Cardiac septum (tissue), 1 donor: Measurements from ENCODE around the gene ONECUT3. TPM values are rescaled to one million over a fixed set of nuclear protein-coding genes. Genes with fewer than 3 reads are reported as not detected.
"Not testable (repeated sequence)": the region's sequence is repeated elsewhere in the genome, so short reads cannot be mapped to it uniquely, and the experiment has no call there.

Source experiments
- DNase-seq: peaks from one replicate; pipeline ENCODE4 v3.0.0-alpha.2; 2020; ENCODE audit warnings: low spot score
- intact Hi-C: fragments of 100-400 bp; cut with DNase I; formaldehyde crosslinking; loops from one replicate; pipeline ENCODE4 v1.14.0; 2022
- total RNA-seq: library from RNA; stranded (reverse); fragmentation: NEBNext Ultra II Directional; extraction: Animal tissue kit (Norgen Biotek cat#: 25700); gene quantifications from one replicate; pipeline ENCODE4 v1.2.1, GENCODE V29; 2021
- donor health status: DM: no; HTN: no; CAD: no.

The ONECUT3 gene
- total RNA-seq, 1 donor from 2014 or later, result not detected

- intact Hi-C loops, result no loop called here
- no peak for DNase-seq
Measured at GRCh38 chr19:1754018-1754635, 821 bp downstream of the ONECUT3 start.

GRCh38 chr19:1754636-1755466, 1.5 kb downstream of the ONECUT3 start:
- no peak for DNase-seq
- intact Hi-C loops, result no loop called here

- intact Hi-C loops, result no loop called here
- DNase-seq, result no peak
Measured at GRCh38 chr19:1755467-1756171, 2.3 kb downstream of the ONECUT3 start.

GRCh38 chr19:1756264-1756663, 3.0 kb downstream of the ONECUT3 start:
- intact Hi-C loops, result no loop called here
- no peak for DNase-seq

GRCh38 chr19:1756705-1757465, 3.6 kb downstream of the ONECUT3 start:
- no peak for DNase-seq
- intact Hi-C loops, result no loop called here

GRCh38 chr19:1757468-1758230, 4.3 kb downstream of the ONECUT3 start:
- intact Hi-C loops, result no loop called here
- DNase-seq, result no peak

- intact Hi-C loops, result no loop called here
- DNase-seq, result no peak
Measured at GRCh38 chr19:1758231-1758577, 4.9 kb downstream of the ONECUT3 start.

- DNase-seq, result no peak
Measured at GRCh38 chr19:1758959-1759903, 5.9 kb downstream of the ONECUT3 start.

GRCh38 chr19:1760020-1760419, 6.7 kb downstream of the ONECUT3 start:
- intact Hi-C loops, result no loop called here
- DNase-seq, result no peak

More at GRCh38 chr19:1758959-1759903, 5.9 kb downstream of the ONECUT3 start:
- intact Hi-C loops, result no loop called here

GRCh38 chr19:1760786-1761527, 7.7 kb downstream of the ONECUT3 start:
- intact Hi-C loops, DNase-seq: not testable (repeated sequence)

- intact Hi-C loops, result no loop called here
- DNase-seq, result no peak
Measured at GRCh38 chr19:1761528-1762242, 8.4 kb downstream of the ONECUT3 start.

GRCh38 chr19:1762243-1763117, 9.2 kb downstream of the ONECUT3 start:
- DNase-seq, result no peak
- intact Hi-C loops, result no loop called here

- intact Hi-C loops, result no loop called here
Measured at GRCh38 chr19:1763648-1764639, 10.6 kb downstream of the ONECUT3 start.

GRCh38 chr19:1764729-1765128, 11.4 kb downstream of the ONECUT3 start:
- intact Hi-C loops, result loop anchor here (5.0 kb wide), 2 partner anchors 92 to 157 kb away; partner anchors contain the start of gene UQCR11
- no peak for DNase-seq

More at GRCh38 chr19:1763648-1764639, 10.6 kb downstream of the ONECUT3 start:
- no peak for DNase-seq
